SK-N-MC (cell line): ENCODE results near the gene PPM1B.

Source experiments
- EZH2 ChIP-seq: fragments of 200-600 bp; sonication (generic); IDR thresholded peaks from one replicate; pipeline ENCODE4 v1.6.1; 2017; ENCODE audit warnings: antibody characterized with exemption
- POLR2AphosphoS5 ChIP-seq: IDR thresholded peaks from 2 replicates; pipeline ENCODE4 v1.6.1; 2012; ENCODE audit warnings: mild to moderate bottlenecking, low read depth, low read length, borderline replicate concordance

GRCh38 chr2:44134848-44135247, 33.8 kb upstream of the PPM1B start:
- TF ChIP-seq POLR2AphosphoS5 = no peak
- no peak for TF ChIP-seq EZH2
